Measurements from ENCODE around the gene SCAF11. TPM values are rescaled to one million over a fixed set of nuclear protein-coding genes. Genes with fewer than 3 reads are reported as not detected.

SCAF11 gene
- total and polyA plus RNA-seq, 8 donors: 17.4 to 246 (median 97.6) TPM

- Histone ChIP-seq H3K27me3 (no peaks in the 10 kb centered on the region), H3K27ac (no peak overlapping the region), H3K4me1 (peaks cover 0 to 23% (median 15%) of the 10 kb centered on the region in 4 donors), H3K9me3 (no peaks in the 10 kb centered on the region), H3K36me3 (peaks cover 0 to 38% (median 10%) of the 10 kb centered on the region in 4 donors), H3K4me3 (no peak overlapping the region)
- TF ChIP-seq EP300 (IDR thresholded peaks at IDR 0.05): no peak
- TF ChIP-seq CTCF (IDR thresholded peaks at IDR 0.05): no peak
- no peak for TF ChIP-seq POLR2A (IDR thresholded peaks at IDR 0.05)
- TF ChIP-seq POLR2AphosphoS5 (IDR thresholded peaks at IDR 0.05): no peak
- DNase-seq: peak in 1 of 2 donors; percentile 17
- 33 to 48% (median 40%) methylated on average over 4 of the region's 4 CpGs for WGBS, 5 donors
- intact Hi-C loops (cut with DNase I; ENCODE audit: low total_unique reads): no loop called here
These were observed 81.2 kb downstream of the SCAF11 start for GRCh38 chr12:45909041-45909713.

DNA sequence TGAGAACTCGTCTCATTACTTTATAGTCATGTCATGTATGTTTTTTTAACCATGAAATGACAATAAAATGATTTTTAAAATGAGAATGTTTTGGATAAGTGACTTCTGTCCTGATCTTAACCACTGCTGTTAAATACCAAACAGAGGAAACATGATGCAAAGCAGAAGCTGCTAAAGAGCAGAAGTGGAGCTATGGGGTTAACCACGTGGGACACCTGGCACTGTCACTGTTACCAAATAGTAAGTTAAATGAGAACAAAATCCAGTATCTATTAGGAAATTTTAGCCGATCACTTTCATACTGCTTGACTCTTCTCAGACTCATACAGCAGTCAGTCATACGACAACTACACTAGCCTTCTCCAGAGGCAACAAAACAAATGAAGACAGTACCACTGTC is 82.4 kb downstream of the SCAF11 start:
- no peak for DNase-seq
- Histone ChIP-seq H3K36me3 (peaks cover 0 to 41% (median 11%) of the 10 kb centered on the region in 4 donors), H3K4me1 (peaks cover 0 to 22% (median 12%) of the 10 kb centered on the region in 4 donors), H3K4me3 (no peak overlapping the region), H3K9me3 (no peaks in the 10 kb centered on the region), H3K27ac (no peak overlapping the region), H3K27me3 (no peaks in the 10 kb centered on the region)
- WGBS, 5 donors: 68 to 79% (median 78%) methylated on average over 4 of the region's 4 CpGs
- TF ChIP-seq POLR2A (IDR thresholded peaks at IDR 0.05) (no peak), CTCF (IDR thresholded peaks at IDR 0.05) (no peak), EP300 (IDR thresholded peaks at IDR 0.05) (no peak), POLR2AphosphoS5 (IDR thresholded peaks at IDR 0.05) (no peak)
- intact Hi-C loops (cut with DNase I; ENCODE audit: low total_unique reads): no loop called here

GRCh38 chr12:45898094-45898493 is 92.3 kb downstream of the SCAF11 start:
- intact Hi-C loops (cut with DNase I; ENCODE audit: low total_unique reads): no loop called here
- H3K4me3 ChIP-seq: no peak overlapping the region
- TF ChIP-seq POLR2A (IDR thresholded peaks at IDR 0.05) (no peak), POLR2AphosphoS5 (IDR thresholded peaks at IDR 0.05) (no peak), EP300 (IDR thresholded peaks at IDR 0.05) (no peak), CTCF (IDR thresholded peaks at IDR 0.05) (no peak)
- no peak for DNase-seq
- peaks cover 3 to 78% (median 67%) of the 10 kb centered on the region in 4 donors for H3K36me3 ChIP-seq
- H3K4me1 ChIP-seq: no peaks in the 10 kb centered on the region
- H3K27me3 ChIP-seq: no peaks in the 10 kb centered on the region
- H3K9me3 ChIP-seq: no peaks in the 10 kb centered on the region
- WGBS, 5 donors: 86 to 100% (median 96%) methylated on average over 1 of the region's 1 CpG
- H3K27ac ChIP-seq: no peak overlapping the region

DNA sequence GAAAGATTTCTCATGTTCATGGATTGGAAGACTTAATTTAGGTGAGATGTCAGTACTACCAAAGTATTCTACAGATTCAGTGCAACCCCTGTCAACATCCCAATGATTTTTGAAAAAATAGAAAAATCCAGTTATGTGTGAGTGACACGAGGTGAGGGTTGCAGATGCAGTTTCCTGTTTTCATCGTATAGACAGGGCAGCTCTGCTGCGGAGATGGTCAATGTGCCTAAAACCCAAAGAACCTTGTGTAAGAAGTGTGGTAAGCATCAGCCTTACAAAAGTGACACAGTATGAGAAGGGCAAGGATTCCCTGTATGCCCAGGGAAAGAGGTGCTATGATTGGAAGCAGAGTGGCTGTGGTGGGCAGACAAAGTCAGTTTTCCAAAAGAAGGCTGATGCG is 94.4 kb downstream of the SCAF11 start:
- H3K27me3 ChIP-seq: no peaks in the 10 kb centered on the region
- H3K9me3 ChIP-seq: no peaks in the 10 kb centered on the region
- H3K36me3 ChIP-seq: peaks cover 9 to 87% (median 80%) of the 10 kb centered on the region in 4 donors
- no peaks in the 10 kb centered on the region for H3K4me1 ChIP-seq
- no peak for DNase-seq
- H3K4me3 ChIP-seq: no peak overlapping the region
- TF ChIP-seq POLR2A (IDR thresholded peaks at IDR 0.05) (no peak), EP300 (IDR thresholded peaks at IDR 0.05) (no peak), POLR2AphosphoS5 (IDR thresholded peaks at IDR 0.05) (no peak), CTCF (IDR thresholded peaks at IDR 0.05) (no peak)
- WGBS, 5 donors: 92 to 96% (median 95%) methylated on average over 4 of the region's 4 CpGs
- H3K27ac ChIP-seq: no peak overlapping the region
- intact Hi-C loops (cut with DNase I; ENCODE audit: low total_unique reads): no loop called here
